Thoracic aorta (tissue), 2 donors: ENCODE data around the gene HHLA2. TPM values are rescaled to one million over a fixed set of nuclear protein-coding genes. Genes with fewer than 3 reads are reported as not detected.

Experiments
- ATAC-seq: fragments of 150-250 bp; one replicate; pipeline ENCODE4 v1.8.0; 2017; ENCODE audit warnings: low read depth; ENCODE audit not compliant: insufficient number of reproducible peaks, low FRiP score
- DNase-seq: peaks from one replicate; pipeline ENCODE4 v3.0.0-alpha.2; 2020; ENCODE audit warnings: low spot score
- H3K27ac ChIP-seq, 2 donors: fragments of 200-600 bp; sonication (generic); 1 replicate in 1 of 2; 2 replicates in 1 of 2; pipeline ENCODE4 v1.5.1; 2016; ENCODE audit warnings: mild to moderate bottlenecking in 2 of 2, moderate library complexity in 2 of 2
- H3K27me3 ChIP-seq: fragments of 200-600 bp; sonication (generic); replicated peaks from 2 replicates; pipeline ENCODE4 v1.6.0; 2016; ENCODE audit warnings: mild to moderate bottlenecking; ENCODE audit not compliant: insufficient read depth
- H3K36me3 ChIP-seq: fragments of 200-600 bp; sonication (generic); one replicate; pipeline ENCODE4 v1.5.1; 2016
- H3K4me1 ChIP-seq, 2 donors: fragments of 200-600 bp; sonication (generic); 1 replicate in 1 of 2; 2 replicates in 1 of 2; pipeline versions ENCODE4 v1.5.1 to v1.6.0; 2016; ENCODE audit warnings: low read depth in 2 of 2, mild to moderate bottlenecking in 1 of 2; ENCODE audit not compliant: control insufficient read depth in 1 of 2
- H3K4me3 ChIP-seq: fragments of 200-600 bp; sonication (generic); 2 replicates; pipeline ENCODE4 v1.5.1; 2016; ENCODE audit warnings: mild to moderate bottlenecking
- H3K9me3 ChIP-seq: fragments of 200-600 bp; sonication (generic); 2 replicates; pipeline ENCODE4 v1.5.1; 2016
- CTCF ChIP-seq: fragments of 200-600 bp; sonication (generic); IDR thresholded peaks from one replicate; pipeline ENCODE4 v1.5.1; 2019; ENCODE audit warnings: antibody characterized with exemption
- total RNA-seq, 2 donors: library from RNA; depleted of rRNA; stranded (reverse); fragments of >200 nt; gene quantifications; one replicate each; pipeline versions ENCODE4 v1.1.0 to v1.2.3, GENCODE V29; 2016

HHLA2 gene
- total RNA-seq, 2 donors from 2014 or later = not detected

- no peak overlapping the region for H3K27ac ChIP-seq
- H3K4me3 ChIP-seq = no peak overlapping the region
- no peaks in the 10 kb centered on the region for H3K36me3 ChIP-seq
- no peak for TF ChIP-seq CTCF
- no peaks in the 10 kb centered on the region for H3K9me3 ChIP-seq
- DNase-seq (no peak), ATAC-seq (no peak)
- no peaks in the 10 kb centered on the region for H3K27me3 ChIP-seq
- no peaks in the 10 kb centered on the region for H3K4me1 ChIP-seq
Measured at GRCh38 chr3:108401836-108402235, 105.5 kb downstream of the HHLA2 start.

DNA sequence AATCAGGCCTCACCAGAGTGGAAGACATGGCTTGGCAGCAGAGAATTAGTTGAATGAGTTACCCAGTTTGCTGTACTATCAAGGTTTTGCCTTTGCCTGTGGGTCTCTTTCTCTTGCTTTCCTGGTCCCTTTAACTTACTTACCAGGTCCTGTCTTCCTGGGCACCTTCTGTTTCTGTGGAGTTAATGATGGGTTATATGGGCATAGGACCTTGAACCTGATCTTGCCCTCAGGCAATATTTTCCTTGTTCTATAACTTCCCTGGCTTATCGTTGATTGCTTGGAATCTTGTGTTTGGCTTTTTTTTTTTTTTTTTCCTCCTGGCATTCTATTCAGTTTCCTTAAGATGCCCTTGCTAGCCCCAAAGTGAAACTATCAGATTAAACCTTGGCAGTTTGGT lies 106.8 kb downstream of the HHLA2 start:
- no peaks in the 10 kb centered on the region for H3K27me3 ChIP-seq
- H3K27ac ChIP-seq = no peak overlapping the region
- DNase-seq = no peak
- no peaks in the 10 kb centered on the region for H3K4me1 ChIP-seq
- H3K9me3 ChIP-seq = no peaks in the 10 kb centered on the region
- no peak for TF ChIP-seq CTCF
- no peak overlapping the region for H3K4me3 ChIP-seq
- no peaks in the 10 kb centered on the region for H3K36me3 ChIP-seq
- no peak for ATAC-seq

DNA sequence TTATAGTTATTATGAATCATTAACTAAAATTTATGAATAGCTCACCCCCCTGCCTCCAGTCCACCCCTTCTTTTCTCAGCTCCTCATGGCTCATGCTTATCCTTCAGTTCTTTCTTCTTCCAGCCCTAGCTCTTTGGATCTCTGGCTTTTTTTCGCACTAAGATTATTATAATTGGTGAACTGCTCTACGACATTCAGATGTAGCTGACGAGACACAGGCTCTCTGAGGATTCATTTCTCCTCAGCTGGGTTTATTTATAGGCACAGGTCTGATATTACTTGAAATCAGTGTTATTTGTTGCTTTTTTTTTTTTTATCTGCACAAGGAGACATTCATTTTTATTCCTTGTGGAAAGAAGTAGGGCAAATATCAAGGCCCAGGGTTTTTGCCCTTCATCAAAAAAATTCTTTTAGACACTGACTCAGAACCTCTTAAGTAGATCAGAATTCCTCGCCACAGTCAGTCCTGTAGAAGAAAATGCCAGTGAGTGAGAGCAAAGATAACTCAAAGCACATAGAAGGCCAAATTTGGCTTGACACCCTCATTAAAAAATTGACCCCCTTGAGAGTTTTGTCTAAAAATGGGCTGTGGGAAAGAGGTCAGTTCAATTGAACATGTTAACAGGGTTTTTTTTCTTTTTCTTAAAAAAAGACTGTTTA lies 107.5 kb downstream of the HHLA2 start:
- Histone ChIP-seq H3K36me3 (no peaks in the 10 kb centered on the region), H3K4me1 (no peaks in the 10 kb centered on the region), H3K27ac (no peak overlapping the region), H3K4me3 (no peak overlapping the region), H3K9me3 (no peaks in the 10 kb centered on the region), H3K27me3 (no peaks in the 10 kb centered on the region)
- no peak for TF ChIP-seq CTCF
- DNase-seq = no peak
- ATAC-seq = no peak

DNA sequence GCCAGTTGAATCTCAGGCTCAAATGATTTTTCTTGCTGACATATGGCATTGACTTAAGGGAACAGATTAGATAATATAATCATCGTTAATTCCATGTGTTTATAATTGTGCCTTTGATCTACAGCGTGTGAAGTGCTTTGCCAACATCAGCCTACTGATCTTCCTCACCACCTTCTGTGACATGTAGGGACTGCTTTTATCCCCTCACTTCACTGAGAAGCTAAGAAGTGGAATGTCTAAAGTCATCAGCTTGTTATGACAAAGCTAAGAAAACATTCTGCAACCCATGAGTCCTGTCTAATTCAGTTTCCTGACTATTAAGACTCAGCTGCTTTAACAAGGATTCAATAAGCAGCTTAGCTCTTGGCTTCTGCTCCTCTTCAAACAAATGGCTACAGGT lies 108.0 kb downstream of the HHLA2 start:
- no peak for DNase-seq
- Histone ChIP-seq H3K9me3 (no peaks in the 10 kb centered on the region), H3K4me1 (no peaks in the 10 kb centered on the region), H3K4me3 (no peak overlapping the region), H3K36me3 (no peaks in the 10 kb centered on the region), H3K27ac (no peak overlapping the region), H3K27me3 (no peaks in the 10 kb centered on the region)
- no peak for ATAC-seq
- no peak for TF ChIP-seq CTCF

GRCh38 chr3:108406063-108406660 lies 109.8 kb downstream of the HHLA2 start:
- Histone ChIP-seq H3K9me3 (no peaks in the 10 kb centered on the region), H3K4me1 (no peaks in the 10 kb centered on the region), H3K27ac (no peak overlapping the region), H3K36me3 (no peaks in the 10 kb centered on the region), H3K4me3 (no peak overlapping the region), H3K27me3 (no peaks in the 10 kb centered on the region)
- DNase-seq = no peak
- TF ChIP-seq CTCF = no peak
- ATAC-seq = no peak
